HepG2 (cell line): Measurements from ENCODE around the gene MX2.

Source experiments
- ATF2 ChIP-seq: sonication (generic); formaldehyde crosslinking; IDR thresholded peaks from 2 replicates; pipeline ENCODE4 v1.4.0; 2020; ENCODE audit warnings: missing genetic modification reagents
- DBP ChIP-seq: sonication (generic); formaldehyde crosslinking; IDR thresholded peaks from 2 replicates; pipeline ENCODE4 v1.4.0; 2020; ENCODE audit warnings: missing genetic modification reagents; ENCODE audit errors: not compliant biosample characterization
- EZH2 ChIP-seq: conservative IDR thresholded peaks from 2 replicates; pipeline ENCODE4 v1.6.1; 2012; ENCODE audit warnings: mild to moderate bottlenecking, low read depth, low read length, moderate library complexity
- POLR2AphosphoS2 ChIP-seq: IDR thresholded peaks from 2 replicates; pipeline ENCODE4 v1.6.1; 2011; ENCODE audit warnings: low read depth, low read length, improper control_type of control experiment
- RELA ChIP-seq: sonication (generic); formaldehyde crosslinking; IDR thresholded peaks from 2 replicates; pipeline ENCODE4 v1.4.0; 2020; ENCODE audit warnings: missing genetic modification reagents
- RERE ChIP-seq: IDR thresholded peaks from 2 replicates; pipeline ENCODE4 v1.6.1; 2016; ENCODE audit warnings: low read depth, missing genetic modification reagents, missing compliant biosample characterization
- TAF1 ChIP-seq: sonication (generic); formaldehyde crosslinking; IDR thresholded peaks from 2 replicates; pipeline ENCODE4 v1.4.0; 2020; ENCODE audit warnings: missing genetic modification reagents
- USF2 ChIP-seq, 2 experiments: sonication (generic) in 1 of 2; formaldehyde crosslinking in 1 of 2; IDR thresholded peaks; 2 replicates each; pipeline versions ENCODE4 v1.5.1 to v1.6.1; 2011 to 2020; ENCODE audit warnings: borderline replicate concordance in 1 of 2, low read depth in 1 of 2, low read length in 1 of 2, mild to moderate bottlenecking in 1 of 2, missing genetic modification reagents in 1 of 2, moderate library complexity in 1 of 2

GRCh38 chr21:41325138-41325912 lies 36.5 kb upstream of the MX2 start:
- no peak for TF ChIP-seq TAF1 (CRISPR knock-in tag)
- no peak for TF ChIP-seq RERE (CRISPR knock-in tag)
- no peak for TF ChIP-seq USF2 (IDR thresholded peaks at IDR 0.05; ENCODE audit: low read depth, low read length)
- no peak for TF ChIP-seq USF2 (CRISPR knock-in tag; IDR thresholded peaks at IDR 0.05; ENCODE audit: borderline replicate concordance)
- TF ChIP-seq DBP (CRISPR knock-in tag), result no peak
- no peak for TF ChIP-seq POLR2AphosphoS2
- no peak for TF ChIP-seq ATF2 (CRISPR knock-in tag)
- no peak for TF ChIP-seq EZH2
- TF ChIP-seq RELA, result no peak
